ENCODE data around the gene MPEG1. TPM values are rescaled to one million over a fixed set of nuclear protein-coding genes. Genes with fewer than 3 reads are reported as not detected.

MPEG1 gene
- total RNA-seq, 1 experiment from 2014 or later: not detected

DNA sequence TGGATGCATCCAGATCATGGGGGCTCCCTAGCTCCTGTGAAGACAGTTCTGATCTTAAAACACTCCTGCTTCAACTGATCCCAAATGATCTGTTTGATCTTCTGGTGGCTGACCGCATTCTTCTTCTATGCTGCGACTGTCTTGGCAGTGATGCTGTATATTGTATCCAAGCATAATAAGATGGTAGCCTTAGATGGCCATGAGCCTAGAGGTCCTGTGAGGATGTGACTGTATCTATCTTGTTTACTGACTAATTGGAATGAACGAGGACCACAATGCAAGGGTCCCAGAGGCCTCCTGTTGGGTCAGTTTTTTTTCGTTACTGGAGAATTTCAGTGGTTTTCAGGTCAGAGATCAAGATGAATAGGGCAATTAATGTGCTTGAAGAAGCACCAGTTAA, 7.1 kb upstream of the MPEG1 start:
- no peaks in the 10 kb centered on the region for H3K4me1 Mint-ChIP-seq

More for the DNA sequence above, 7.1 kb upstream of the MPEG1 start:
- no peak overlapping the region for H3K14ac ChIP-seq (ENCODE audit: insufficient read depth, low read length)
- Mint-ChIP-seq H3K36me3 (ENCODE audit: insufficient read depth in 1 of 3, low read depth in 3 of 3) (no peaks in the 10 kb centered on the region; a peak in 1 of 7 replicates), H3K9me3 (no peaks in the 10 kb centered on the region), H3K27ac (no peak overlapping the region), H3K27me3 (ENCODE audit: low read depth) (no peaks in the 10 kb centered on the region; the same call in 1 of the 2 replicates), H3K4me3 (no peak overlapping the region)
- no peak overlapping the region for H4K91ac ChIP-seq (ENCODE audit: insufficient read length, low read depth, low read length)
- no peak overlapping the region for H3K4me2 ChIP-seq (ENCODE audit: insufficient read depth, insufficient read length, low read length)
- H3K56ac ChIP-seq (ENCODE audit: insufficient read length, low read depth, low read length): no peak overlapping the region
- H2AFZ ChIP-seq (ENCODE audit: low read length): no peak overlapping the region
- H2BK20ac ChIP-seq (ENCODE audit: low read depth, low read length, poor library complexity, severe bottlenecking): no peak overlapping the region
- no peaks in the 10 kb centered on the region for H3K23me2 ChIP-seq (ENCODE audit: insufficient read length, low read depth, low read length, poor library complexity, severe bottlenecking)
- H2BK12ac ChIP-seq (ENCODE audit: insufficient read length, low read depth, low read length): no peak overlapping the region
- TF ChIP-seq, protein P1, sequence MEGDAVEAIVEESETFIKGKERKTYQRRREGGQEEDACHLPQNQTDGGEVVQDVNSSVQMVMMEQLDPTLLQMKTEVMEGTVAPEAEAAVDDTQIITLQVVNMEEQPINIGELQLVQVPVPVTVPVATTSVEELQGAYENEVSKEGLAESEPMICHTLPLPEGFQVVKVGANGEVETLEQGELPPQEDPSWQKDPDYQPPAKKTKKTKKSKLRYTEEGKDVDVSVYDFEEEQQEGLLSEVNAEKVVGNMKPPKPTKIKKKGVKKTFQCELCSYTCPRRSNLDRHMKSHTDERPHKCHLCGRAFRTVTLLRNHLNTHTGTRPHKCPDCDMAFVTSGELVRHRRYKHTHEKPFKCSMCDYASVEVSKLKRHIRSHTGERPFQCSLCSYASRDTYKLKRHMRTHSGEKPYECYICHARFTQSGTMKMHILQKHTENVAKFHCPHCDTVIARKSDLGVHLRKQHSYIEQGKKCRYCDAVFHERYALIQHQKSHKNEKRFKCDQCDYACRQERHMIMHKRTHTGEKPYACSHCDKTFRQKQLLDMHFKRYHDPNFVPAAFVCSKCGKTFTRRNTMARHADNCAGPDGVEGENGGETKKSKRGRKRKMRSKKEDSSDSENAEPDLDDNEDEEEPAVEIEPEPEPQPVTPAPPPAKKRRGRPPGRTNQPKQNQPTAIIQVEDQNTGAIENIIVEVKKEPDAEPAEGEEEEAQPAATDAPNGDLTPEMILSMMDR (conservative IDR thresholded peaks at IDR 0.05): no peak
- WGBS (ENCODE audit: extremely low coverage, insufficient read length, low lambda C conversion rate): no CpG with 5 or more reads among the region's 4 CpGs
- H4K20me1 ChIP-seq (ENCODE audit: control insufficient read depth, insufficient read depth, insufficient read length): no peaks in the 10 kb centered on the region
- no peak overlapping the region for H2AK5ac ChIP-seq (ENCODE audit: insufficient read length, low read length)
- H3K4ac ChIP-seq (ENCODE audit: low read depth, low read length): no peak overlapping the region
- H3T11ph ChIP-seq (ENCODE audit: low read length): no peak overlapping the region
- no peak overlapping the region for H2BK15ac ChIP-seq (ENCODE audit: low read depth, low read length)
- no peak overlapping the region for H3K18ac ChIP-seq (ENCODE audit: insufficient read length, low read depth, low read length)
- H3K9ac ChIP-seq (ENCODE audit: extremely low read depth, insufficient read length, low read length): no peak overlapping the region
- no peak overlapping the region for H2BK120ac ChIP-seq (ENCODE audit: low read depth, low read length, poor library complexity, severe bottlenecking)
- H3K27me3 ChIP-seq (ENCODE audit: insufficient read depth, low read length): no peaks in the 10 kb centered on the region
- H3K79me2 ChIP-seq (ENCODE audit: insufficient read depth, low read length): no peaks in the 10 kb centered on the region
- H3K4me1 ChIP-seq (ENCODE audit: insufficient read depth, low read length): no peaks in the 10 kb centered on the region
- no peak overlapping the region for H2BK5ac ChIP-seq (ENCODE audit: insufficient read length, low read length)
- no peak overlapping the region for H4K5ac ChIP-seq (ENCODE audit: insufficient read length, low read depth, low read length)
- H3K79me1 ChIP-seq (ENCODE audit: insufficient read depth, low read depth, low read length, poor library complexity, severe bottlenecking): no peaks in the 10 kb centered on the region
- H3K23ac ChIP-seq (ENCODE audit: insufficient read length, low read depth, low read length): no peak overlapping the region
- no peak overlapping the region for H3K27ac ChIP-seq (ENCODE audit: insufficient read length, low read depth, low read length)
- no peak overlapping the region for H4K8ac ChIP-seq (replicated peaks; ENCODE audit: insufficient read length, low read depth, low read length)
- no peaks in the 10 kb centered on the region for H3K9me3 ChIP-seq (ENCODE audit: control insufficient read depth, low read depth, low read length)
- DNase-seq: no peak
